ENCODE results near the gene CORO1A. TPM values are rescaled to one million over a fixed set of nuclear protein-coding genes. Genes with fewer than 3 reads are reported as not detected.
"Not testable (repeated sequence)": the region's sequence is repeated elsewhere in the genome, so short reads cannot be mapped to it uniquely, and the experiment has no call there.

Gene CORO1A
- total RNA-seq, 1 experiment from 2014 or later = 7.6 TPM

DNA sequence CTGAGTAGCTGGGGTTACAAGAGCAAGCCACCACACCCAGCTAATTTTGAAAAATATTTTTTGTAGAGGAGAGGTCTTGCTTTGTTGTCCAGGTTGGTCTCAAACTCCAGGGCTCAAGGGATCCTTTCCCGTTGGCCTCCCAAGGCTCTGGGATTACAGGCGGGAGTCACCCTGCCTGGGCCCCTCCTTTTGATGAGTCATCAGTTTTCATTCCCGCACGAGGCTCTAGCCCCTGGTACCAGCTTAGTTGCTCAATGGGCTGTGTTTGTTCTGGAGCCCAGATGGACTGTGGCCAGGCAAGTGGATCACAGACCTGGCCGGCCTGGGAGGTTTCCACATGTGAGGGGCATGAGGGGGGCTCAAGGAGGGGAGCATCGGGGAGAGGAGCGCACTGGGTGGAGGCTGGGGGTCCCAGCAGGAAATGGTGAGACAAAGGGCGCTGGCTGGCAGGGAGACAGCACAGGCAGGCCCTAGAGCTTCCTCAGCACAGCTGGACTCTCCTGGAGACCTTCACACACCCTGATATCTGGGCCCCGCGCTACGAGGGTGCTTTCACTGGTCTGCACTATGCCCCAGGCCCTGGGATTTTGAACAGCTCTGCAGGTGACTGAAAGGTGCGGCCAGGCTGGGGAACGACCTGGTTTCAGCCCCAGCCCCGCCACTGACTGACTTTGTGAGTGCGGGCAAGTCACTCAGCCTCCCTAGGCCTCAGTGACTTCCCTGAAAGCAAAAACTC is 16.4 kb downstream of the CORO1A start:
- DNase-seq (ENCODE audit: low spot score) = not testable (repeated sequence)

DNA sequence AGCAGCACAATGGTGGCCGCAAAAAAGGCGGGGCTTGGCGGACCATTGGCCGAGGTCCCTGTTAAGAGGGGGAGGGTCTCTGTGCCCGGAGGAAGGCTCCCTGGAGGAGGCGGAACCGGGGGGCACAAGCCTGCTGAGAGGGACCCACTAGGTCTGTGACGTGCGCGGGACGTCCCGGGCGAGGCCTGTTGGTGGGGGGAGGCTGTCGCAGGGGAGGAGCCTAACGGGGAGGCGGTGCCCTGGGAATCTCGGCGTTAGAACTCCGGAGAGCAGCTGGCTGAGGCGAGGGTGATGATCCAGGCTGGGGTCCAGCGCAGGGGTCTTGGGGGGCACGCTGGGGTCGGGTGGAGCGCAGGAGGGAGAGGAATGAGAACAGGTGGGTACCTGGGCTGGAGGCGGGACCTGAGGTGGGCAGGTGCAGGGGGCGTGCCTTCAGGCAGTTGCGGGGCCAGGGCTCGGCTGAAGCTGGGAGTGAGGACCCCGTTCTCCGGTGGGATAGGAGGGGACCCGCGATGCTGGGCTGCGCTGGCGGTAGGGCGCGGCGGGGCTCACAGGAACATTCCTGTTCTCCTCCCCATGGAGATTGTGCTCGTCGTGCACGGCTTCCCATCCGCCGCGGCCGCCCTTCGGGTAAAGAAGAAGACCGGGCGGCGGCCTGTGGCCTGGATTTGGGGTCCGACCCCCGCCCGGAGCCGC is 22.3 kb downstream of the CORO1A start:
- not testable (repeated sequence) for DNase-seq (ENCODE audit: low spot score)

DNA sequence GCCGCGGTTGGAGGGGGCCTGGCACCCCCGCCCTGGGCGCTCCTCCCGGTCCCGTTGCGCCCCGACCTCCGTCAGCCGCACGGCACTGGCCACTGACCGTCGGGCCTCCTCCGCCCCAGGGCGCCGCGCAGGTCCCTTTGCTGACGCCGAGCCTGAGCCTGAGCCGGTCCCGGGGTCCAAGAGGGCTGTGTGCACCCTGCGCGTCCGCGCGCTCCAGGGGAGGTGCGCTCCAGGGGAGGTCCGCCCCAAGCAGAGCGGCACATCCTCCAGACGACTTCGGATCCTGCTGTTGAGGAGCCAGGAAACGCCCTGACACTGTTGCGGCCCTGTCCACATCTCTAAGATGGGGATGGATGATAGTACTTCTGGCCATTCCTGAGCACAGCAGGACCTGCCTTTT is 22.9 kb downstream of the CORO1A start:
- not testable (repeated sequence) for DNase-seq (ENCODE audit: low spot score)

DNA sequence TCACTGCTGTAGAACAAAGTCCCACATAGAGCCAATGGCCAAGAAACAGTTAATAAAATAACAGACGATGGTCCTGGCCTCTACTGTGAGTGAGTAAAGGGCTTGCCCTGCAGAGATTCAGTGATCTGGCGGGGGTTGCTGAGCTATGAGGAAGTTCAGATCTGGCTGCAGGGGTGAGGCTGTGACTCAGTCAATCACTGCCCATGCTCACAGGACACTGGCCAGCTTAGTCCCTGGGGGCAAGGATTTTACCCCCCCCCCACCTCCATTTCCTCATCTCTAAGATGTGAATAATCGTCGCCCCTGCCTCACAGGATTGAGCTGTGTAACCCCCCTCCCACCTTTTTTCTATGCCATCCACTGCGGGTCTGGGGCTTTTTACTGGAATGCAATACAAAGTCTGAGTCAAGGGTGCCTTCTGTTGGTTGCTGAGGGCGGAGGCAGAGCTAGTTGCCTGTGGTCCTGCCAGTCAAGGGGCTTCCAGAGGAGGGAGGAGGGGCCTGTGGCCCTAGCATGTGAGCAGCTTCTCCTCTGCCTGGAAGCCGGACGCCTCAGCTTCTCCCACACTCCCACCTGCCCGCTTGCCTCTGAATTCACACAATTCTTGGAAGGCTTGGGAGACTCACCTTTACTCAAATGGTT is 23.8 kb downstream of the CORO1A start:
- DNase-seq (ENCODE audit: low spot score) = not testable (repeated sequence)

DNA sequence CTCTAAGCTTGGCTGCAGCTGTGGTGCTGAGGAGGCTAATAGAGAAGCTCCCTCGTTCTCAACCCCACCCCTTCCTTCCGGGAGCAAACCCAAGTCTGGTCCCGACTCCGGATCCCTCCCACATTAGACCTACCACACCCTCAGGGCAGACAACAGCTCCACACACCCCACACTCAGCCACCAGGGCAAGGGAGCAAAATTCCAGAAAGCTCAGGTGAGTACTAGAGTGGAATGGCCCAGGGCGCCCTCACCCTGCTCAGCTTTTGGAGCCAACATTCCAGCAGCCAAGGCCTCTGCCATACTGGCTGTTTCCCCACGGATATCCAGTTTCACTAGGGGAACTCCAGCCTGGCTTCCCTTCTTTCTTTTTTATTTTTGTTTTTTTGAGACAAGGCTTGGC is 25.6 kb downstream of the CORO1A start:
- not testable (repeated sequence) for DNase-seq (ENCODE audit: low spot score)

DNA sequence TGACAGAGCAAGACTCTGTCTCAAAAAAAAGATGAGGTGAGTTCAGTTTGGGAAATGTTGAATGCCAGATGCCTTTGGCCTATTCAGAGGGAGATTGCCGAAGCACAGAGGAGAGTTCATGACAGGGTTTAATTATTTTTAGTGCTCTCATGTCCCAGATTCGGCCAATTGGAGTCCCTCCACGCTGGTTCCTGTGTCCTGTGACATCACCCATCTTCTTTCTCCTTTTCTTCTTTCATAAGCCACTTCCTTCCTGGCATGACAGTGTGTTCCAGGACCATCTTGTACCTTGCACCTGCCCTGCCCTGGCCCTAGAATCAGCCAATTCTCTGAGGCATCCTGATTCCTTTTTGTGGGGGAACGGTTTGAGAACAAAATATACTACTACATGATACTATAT is 28.0 kb downstream of the CORO1A start:
- DNase-seq (ENCODE audit: low spot score) = not testable (repeated sequence)

DNA sequence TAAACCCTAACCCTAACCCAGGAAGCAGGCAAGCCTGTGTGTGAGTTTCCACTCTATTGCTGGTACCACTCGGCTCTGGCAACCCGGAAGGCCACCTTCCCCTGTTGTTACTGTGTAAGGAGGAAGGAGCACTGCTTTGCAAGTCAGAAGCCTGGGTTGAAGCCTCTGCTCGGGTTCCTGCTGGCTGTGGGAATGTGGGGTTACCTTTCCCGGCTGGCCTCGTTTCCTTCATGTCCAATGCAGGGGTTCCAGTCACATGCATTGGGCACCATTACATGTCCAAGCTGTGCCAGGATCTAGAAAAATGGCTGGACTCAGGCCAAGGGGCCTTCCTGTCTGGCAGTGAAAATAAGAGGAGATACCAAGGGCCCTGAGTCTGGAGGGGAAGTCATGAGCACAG is 33.7 kb downstream of the CORO1A start:
- not testable (repeated sequence) for DNase-seq (ENCODE audit: low spot score)

Small RNA genes within 50 kb of the gene (small RNA-seq; reads per million reads assigned to genes)
- gene AC106782.4 = not detected

Other genes starting within 250 kb of the CORO1A start
- gene TMEM219, start 221.5 kb upstream of the CORO1A start, total RNA-seq (2014; rRNA removed; shearing (Covaris generic)) = 103 and 110 TPM in 2 replicates
- 56.5 and 56.8 TPM in 2 replicates for gene TAOK2, start 209.7 kb upstream of the CORO1A start, total RNA-seq (2014; rRNA removed; shearing (Covaris generic))
- 21.1 and 23.2 TPM in 2 replicates for gene HIRIP3, start 188.0 kb upstream of the CORO1A start, total RNA-seq (2014; rRNA removed; shearing (Covaris generic))
- 72.2 and 79.2 TPM in 2 replicates for gene INO80E, start 187.4 kb upstream of the CORO1A start, total RNA-seq (2014; rRNA removed; shearing (Covaris generic))
- 0.89 TPM in 1 of 2 replicates, not detected in the other for gene DOC2A, start 172.6 kb upstream of the CORO1A start, total RNA-seq (2014; rRNA removed; shearing (Covaris generic))
- not detected in 2 replicates for gene C16orf92, start 160.4 kb upstream of the CORO1A start, total RNA-seq (2014; rRNA removed; shearing (Covaris generic))
- 0.79 TPM in 1 of 2 replicates, not detected in the other for gene TLCD3B, start 152.3 kb upstream of the CORO1A start, total RNA-seq (2014; rRNA removed; shearing (Covaris generic))
- 1,983 and 2,051 TPM in 2 replicates for gene ALDOA, start 117.8 kb upstream of the CORO1A start, total RNA-seq (2014; rRNA removed; shearing (Covaris generic))
- 215 and 226 TPM in 2 replicates for gene PPP4C, start 107.6 kb upstream of the CORO1A start, total RNA-seq (2014; rRNA removed; shearing (Covaris generic))
- 2.5 and 3.5 TPM in 2 replicates for gene TBX6, start 91.7 kb upstream of the CORO1A start, total RNA-seq (2014; rRNA removed; shearing (Covaris generic))
- 14.3 and 16.2 TPM in 2 replicates for gene YPEL3, start 87.4 kb upstream of the CORO1A start, total RNA-seq (2014; rRNA removed; shearing (Covaris generic))
- gene GDPD3, start 70.1 kb upstream of the CORO1A start, total RNA-seq (2014; rRNA removed; shearing (Covaris generic)) = 1.2 and 1.5 TPM in 2 replicates
- 34.5 and 39.2 TPM in 2 replicates for gene MAPK3, start 60.4 kb upstream of the CORO1A start, total RNA-seq (2014; rRNA removed; shearing (Covaris generic))
- gene BOLA2B, start 10.1 kb downstream of the CORO1A start, total RNA-seq (2014; rRNA removed; shearing (Covaris generic)) = 143 and 216 TPM in 2 replicates
- gene SLX1A, start 10.3 kb downstream of the CORO1A start, total RNA-seq (2014; rRNA removed; shearing (Covaris generic)) = 81.6 and 97.9 TPM in 2 replicates
- 7.5 and 14.0 TPM in 2 replicates for gene SULT1A3, start 15.7 kb downstream of the CORO1A start, total RNA-seq (2014; rRNA removed; shearing (Covaris generic))
- 0.39 and 1.0 TPM in 2 replicates for gene NPIPB13, start 64.9 kb downstream of the CORO1A start, total RNA-seq (2014; rRNA removed; shearing (Covaris generic))
- gene CD2BP2, start 171.7 kb downstream of the CORO1A start, total RNA-seq (2014; rRNA removed; shearing (Covaris generic)) = 42.8 and 49.4 TPM in 2 replicates
- 63.3 and 66.5 TPM in 2 replicates for gene TBC1D10B, start 186.9 kb downstream of the CORO1A start, total RNA-seq (2014; rRNA removed; shearing (Covaris generic))
- 1.0 TPM in 1 of 2 replicates, not detected in the other for gene MYL11, start 191.2 kb downstream of the CORO1A start, total RNA-seq (2014; rRNA removed; shearing (Covaris generic))
- 0.16 TPM in 1 of 2 replicates, not detected in the other for gene SEPTIN1, start 199.0 kb downstream of the CORO1A start, total RNA-seq (2014; rRNA removed; shearing (Covaris generic))
- gene ZNF48, start 211.8 kb downstream of the CORO1A start, total RNA-seq (2014; rRNA removed; shearing (Covaris generic)) = 19.0 and 20.3 TPM in 2 replicates
- gene ZNF771, start 224.0 kb downstream of the CORO1A start, total RNA-seq (2014; rRNA removed; shearing (Covaris generic)) = 12.6 and 17.7 TPM in 2 replicates
- 107 and 111 TPM in 2 replicates for gene DCTPP1, start 246.4 kb downstream of the CORO1A start, total RNA-seq (2014; rRNA removed; shearing (Covaris generic))